Psoas muscle (tissue), 8 donors: ENCODE measurements around the gene SRP72. TPM values are rescaled to one million over a fixed set of nuclear protein-coding genes. Genes with fewer than 3 reads are reported as not detected.
A peak's percentile ranks its signal among the peaks of the same experiment; 100 is the strongest.

Experiments
- ATAC-seq, 4 donors: fragments of 200-7000 bp; cut with Tn5 transposase; one replicate each; pipeline ENCODE4 v1.9.1; 2020; ENCODE audit warnings: moderate library complexity in 3 of 4, mild to moderate bottlenecking in 2 of 4
- DNase-seq, 2 donors: peaks; one replicate each; pipeline ENCODE4 v3.0.0-alpha.2; 2020
- H3K27ac ChIP-seq: fragments of 200-600 bp; one replicate; pipeline ENCODE4 v1.8.0; 2022
- H3K27me3 ChIP-seq, 3 donors: fragments of 200-600 bp in 1 of 3; one replicate each; pipeline versions ENCODE4 v1.6.1 to v1.8.0; 2013 to 2022; ENCODE audit warnings: low read length in 2 of 3, mild to moderate bottlenecking in 2 of 3, moderate library complexity in 1 of 3; ENCODE audit not compliant: insufficient read depth in 3 of 3
- H3K36me3 ChIP-seq, 2 donors: fragments of 200-600 bp in 1 of 2; one replicate each; pipeline versions ENCODE4 v1.6.1 to v1.8.0; 2013 to 2022; ENCODE audit warnings: low read depth in 1 of 2, mild to moderate bottlenecking in 1 of 2, moderate library complexity in 1 of 2; ENCODE audit not compliant: insufficient read depth in 1 of 2
- H3K4me1 ChIP-seq: fragments of 200-600 bp; one replicate; pipeline ENCODE4 v1.8.0; 2022
- H3K4me3 ChIP-seq: fragments of 200-600 bp; one replicate; pipeline ENCODE4 v1.8.0; 2022; ENCODE audit warnings: mild to moderate bottlenecking
- H3K9me3 ChIP-seq: fragments of 200-600 bp; one replicate; pipeline ENCODE4 v1.8.0; 2022
- WGBS, 3 donors: extraction: QIAGEN DNeasy Blood & Tissue Kit; methylation state at CpG; one replicate each; pipeline versions ENCODE4 v1.1.6 to v1.1.7; 2013; 5-methylcytosine and 5-hydroxymethylcytosine counted together
- intact Hi-C, 2 donors: fragments of 100-400 bp; cut with DNase I; formaldehyde crosslinking; loops; one replicate each; pipeline versions ENCODE4 v1.11.0 to v1.14.2; 2022
- polyA plus RNA-seq, 3 donors: library from polyadenylated mRNA; stranded (reverse); fragments of 200-250 nt; gene quantifications; one replicate each; pipeline ENCODE4 v1.2.3, GENCODE V29; 2013
- total RNA-seq, 4 donors: library from RNA; stranded (reverse); fragmentation: NEBNext Ultra II Directional in 2 of 4; extraction: Animal tissue kit (Norgen Biotek cat#: 25700) in 2 of 4; gene quantifications; one replicate each; pipeline versions ENCODE4 v1.2.1 to v1.2.4, GENCODE V29; 2021 to 2023
- TF ChIP-seq, protein P1 (sequence below): fragments of 200-600 bp; IDR thresholded peaks from one replicate; pipeline ENCODE4 v1.8.0; 2022; ENCODE audit warnings: antibody characterized with exemption
- donor health status: healthy with polysubstance abuse.
- donor health status: DM: no; HTN: no; CAD: no; lungs with moderate emphysema.
- donor health status: Bipolar disorder and iron deficiency.
- donor health status: healthy.
- donor health status: DM: yes; HTN: yes; CAD: no.
- donor health status: DM: no; HTN: no; CAD: no.
- donor health status: DM: no; HTN: no; CAD: no.
- donor health status: DM: yes; HTN: yes; CAD: no.

Gene SRP72
- total and polyA plus RNA-seq, 7 donors: 32.7 to 68.0 (median 47.2) TPM

DNA sequence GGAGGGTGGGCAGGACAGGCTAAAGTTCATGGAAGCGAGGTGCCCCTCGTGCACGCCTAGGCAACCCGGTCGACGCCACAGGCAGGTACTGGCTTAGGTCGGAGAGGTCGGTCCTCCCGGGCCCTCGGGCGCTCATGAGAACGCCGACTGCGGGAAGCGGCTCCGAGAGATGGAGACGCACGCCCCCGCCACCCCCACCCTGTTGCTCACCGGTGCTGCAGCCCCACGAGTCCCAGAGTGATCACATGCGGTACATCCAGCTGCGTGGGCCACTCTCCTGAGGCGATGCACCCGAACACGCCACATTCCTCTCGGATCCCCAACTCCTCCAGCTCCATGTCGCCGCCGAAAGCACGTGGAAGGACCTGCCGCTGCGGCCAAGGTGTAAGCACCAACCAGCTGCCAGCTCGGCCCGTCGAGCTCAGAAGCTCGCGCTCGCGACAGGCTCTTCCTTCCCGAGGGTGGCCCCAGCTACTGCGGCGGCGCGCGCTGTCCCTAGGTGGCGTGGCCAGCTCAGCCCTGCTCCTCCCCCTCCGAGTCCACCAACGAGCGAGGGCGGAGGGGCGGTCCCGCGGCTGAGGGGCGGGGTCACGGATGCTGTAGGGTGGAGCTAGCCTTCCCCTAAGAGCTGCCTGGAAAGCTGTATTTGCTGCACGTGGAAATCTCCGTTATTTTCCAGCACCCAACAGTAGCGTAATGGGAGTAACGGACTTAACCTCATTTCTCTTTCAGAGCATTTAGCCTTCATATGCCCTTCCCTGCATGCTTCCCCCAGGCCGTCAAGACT is 32.1 kb upstream of the SRP72 start, which contains the start of gene PPAT:
Gene PPAT, minus strand, starts transcription at position 476 of the 787 bp plus-strand sequence. Its CDS starts 138 bp downstream, at position 338.
- Histone ChIP-seq H3K4me1 (peaks cover 12% of the 10 kb centered on the region), H3K9me3 (no peaks in the 10 kb centered on the region), H3K4me3 (peak within 1 kb of the TSS; percentile 85), H3K36me3 (no peaks in the 10 kb centered on the region), H3K27ac (peak within 1 kb of the TSS; percentile 97), H3K27me3 (no peaks in the 10 kb centered on the region)
- 0 to 1% (median 0%) methylated on average over 54 to 61 of the region's 61 CpGs for WGBS, 3 donors
- intact Hi-C loops: loop anchor here in 1 of 2 donors (5.0 kb wide), 3 partner anchors 48 to 472 kb away; partner anchors contain the start of genes AASDH and REST
- ATAC-seq (peak; percentile 95 to 97 (median 96)), DNase-seq (peak; percentile 98 to 99)
- TF ChIP-seq, protein P1, sequence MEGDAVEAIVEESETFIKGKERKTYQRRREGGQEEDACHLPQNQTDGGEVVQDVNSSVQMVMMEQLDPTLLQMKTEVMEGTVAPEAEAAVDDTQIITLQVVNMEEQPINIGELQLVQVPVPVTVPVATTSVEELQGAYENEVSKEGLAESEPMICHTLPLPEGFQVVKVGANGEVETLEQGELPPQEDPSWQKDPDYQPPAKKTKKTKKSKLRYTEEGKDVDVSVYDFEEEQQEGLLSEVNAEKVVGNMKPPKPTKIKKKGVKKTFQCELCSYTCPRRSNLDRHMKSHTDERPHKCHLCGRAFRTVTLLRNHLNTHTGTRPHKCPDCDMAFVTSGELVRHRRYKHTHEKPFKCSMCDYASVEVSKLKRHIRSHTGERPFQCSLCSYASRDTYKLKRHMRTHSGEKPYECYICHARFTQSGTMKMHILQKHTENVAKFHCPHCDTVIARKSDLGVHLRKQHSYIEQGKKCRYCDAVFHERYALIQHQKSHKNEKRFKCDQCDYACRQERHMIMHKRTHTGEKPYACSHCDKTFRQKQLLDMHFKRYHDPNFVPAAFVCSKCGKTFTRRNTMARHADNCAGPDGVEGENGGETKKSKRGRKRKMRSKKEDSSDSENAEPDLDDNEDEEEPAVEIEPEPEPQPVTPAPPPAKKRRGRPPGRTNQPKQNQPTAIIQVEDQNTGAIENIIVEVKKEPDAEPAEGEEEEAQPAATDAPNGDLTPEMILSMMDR: peak; percentile 26

DNA sequence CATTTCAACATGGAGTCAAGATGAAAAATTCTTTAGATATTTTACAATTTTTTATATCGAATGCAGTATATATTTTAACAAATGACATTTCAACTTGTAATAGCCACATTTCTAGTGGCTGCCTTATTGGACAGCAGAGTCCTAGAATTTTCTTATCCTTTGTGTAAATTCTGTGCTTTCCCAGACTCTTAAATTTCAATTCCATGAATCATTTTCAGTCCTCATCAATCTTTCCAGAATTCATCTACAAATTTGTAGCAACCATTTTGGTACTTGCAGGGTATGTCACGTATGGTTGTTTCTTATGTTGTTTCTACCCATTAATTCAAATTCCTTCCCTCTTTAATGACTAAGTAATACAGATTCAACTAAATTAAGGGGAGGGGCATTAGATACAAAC is 28.7 kb upstream of the SRP72 start:
- H3K9me3 ChIP-seq: no peaks in the 10 kb centered on the region
- peaks cover 3 to 27% of the 10 kb centered on the region in 2 donors for H3K36me3 ChIP-seq
- ATAC-seq (no peak), DNase-seq (no peak)
- intact Hi-C loops: loop anchor here in 1 of 2 donors (2.0 to 5.0 kb wide), 4 partner anchors 24 to 469 kb away; partner anchors contain the start of genes AASDH and REST
- H3K4me3 ChIP-seq: no peak overlapping the region
- 93 to 98% (median 98%) methylated on average over 2 of the region's 2 CpGs for WGBS, 3 donors
- no peak overlapping the region for H3K27ac ChIP-seq
- peaks cover 12% of the 10 kb centered on the region for H3K4me1 ChIP-seq
- no peaks in the 10 kb centered on the region for H3K27me3 ChIP-seq
- TF ChIP-seq, protein P1: no peak

DNA sequence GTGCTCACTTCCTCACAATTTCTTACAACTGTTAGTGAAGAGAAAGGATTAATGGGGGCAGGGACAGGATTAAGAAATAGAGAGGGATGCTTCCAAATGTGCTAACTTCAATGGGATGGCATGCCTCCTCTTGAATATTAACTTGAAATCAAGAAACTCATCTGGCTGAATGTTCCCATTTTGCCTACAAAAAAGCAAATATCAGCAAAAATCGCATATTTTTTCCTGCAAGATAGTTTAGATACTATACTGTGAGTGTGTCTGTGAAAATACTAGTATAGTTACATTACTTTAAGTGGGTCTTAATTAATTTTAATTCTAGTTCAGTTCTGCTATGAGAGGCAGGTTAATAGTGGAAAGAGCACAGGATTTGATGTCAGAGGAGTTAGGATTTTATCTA is 26.4 kb upstream of the SRP72 start:
- DNase-seq (no peak), ATAC-seq (no peak)
- TF ChIP-seq, protein P1: no peak
- H3K9me3 ChIP-seq: no peaks in the 10 kb centered on the region
- H3K4me1 ChIP-seq: peaks cover 8% of the 10 kb centered on the region
- H3K27ac ChIP-seq: no peak overlapping the region
- H3K36me3 ChIP-seq: peaks cover 3 to 39% of the 10 kb centered on the region in 2 donors
- WGBS, 3 donors: 93 to 100% (median 97%) methylated on average over 1 of the region's 1 CpG
- H3K4me3 ChIP-seq: no peak overlapping the region
- no peaks in the 10 kb centered on the region for H3K27me3 ChIP-seq
- intact Hi-C loops: no loop called here

DNA sequence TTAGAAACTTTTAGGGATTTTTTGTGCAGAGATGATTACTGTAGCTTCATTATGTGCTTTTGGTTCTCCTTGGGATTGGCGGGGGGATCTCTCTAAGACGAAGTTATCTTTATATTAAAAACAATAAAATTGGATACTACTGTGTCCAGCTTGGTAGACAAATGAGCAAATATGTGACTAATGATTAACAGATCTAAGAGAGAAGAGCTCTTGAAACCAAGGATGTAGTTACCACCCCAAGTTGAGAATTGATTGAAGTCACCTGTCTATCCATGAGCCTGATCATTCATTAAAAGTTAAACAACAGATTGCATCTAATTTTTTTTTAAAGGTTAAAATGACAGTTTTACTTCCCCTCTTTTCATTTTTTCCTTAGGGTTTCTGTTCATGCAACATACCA is 22.7 kb upstream of the SRP72 start:
- Histone ChIP-seq H3K4me1 (no peaks in the 10 kb centered on the region), H3K9me3 (no peaks in the 10 kb centered on the region), H3K4me3 (no peak overlapping the region), H3K36me3 (peaks cover 3 to 68% of the 10 kb centered on the region in 2 donors), H3K27me3 (no peaks in the 10 kb centered on the region), H3K27ac (no peak overlapping the region)
- WGBS, 3 donors: 93 to 99% (median 98%) methylated on average over 2 of the region's 2 CpGs
- intact Hi-C loops: no loop called here
- TF ChIP-seq, protein P1: no peak
- DNase-seq (no peak), ATAC-seq (no peak)
